ENCODE measurements around the gene ULK4.

Gene ULK4

DNA sequence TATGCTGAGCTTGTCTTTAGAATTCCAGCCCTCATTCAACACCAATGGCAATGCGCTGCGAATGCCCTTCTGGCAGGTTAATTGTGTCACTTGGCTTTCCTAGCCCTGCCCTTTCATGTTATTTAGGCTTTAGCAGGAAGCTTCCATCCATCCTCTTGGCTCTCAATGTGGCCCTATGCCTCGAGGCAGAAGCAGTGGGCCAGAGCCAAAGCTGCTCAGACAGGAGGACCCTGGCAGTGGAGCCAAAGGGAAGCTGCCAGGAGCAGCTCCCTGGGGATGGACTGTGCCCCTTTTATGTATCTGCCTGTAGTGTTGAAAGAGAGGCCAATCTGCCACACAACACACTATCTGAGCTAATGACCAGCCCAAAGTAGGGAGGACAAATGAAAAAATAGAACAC is 386.2 kb downstream of the ULK4 start:
- no peak for TF ChIP-seq ELF4 (IDR thresholded peaks at IDR 0.05)
- TF ChIP-seq NFRKB (IDR thresholded peaks at IDR 0.05) = no peak
- no peak for TF ChIP-seq HDGF (IDR thresholded peaks at IDR 0.05; ENCODE audit: borderline replicate concordance)
- TF ChIP-seq FOXK2 (IDR thresholded peaks at IDR 0.05) = no peak
- TF ChIP-seq FOXM1 (IDR thresholded peaks at IDR 0.05; ENCODE audit: borderline replicate concordance) = no peak
- TF ChIP-seq BHLHE40 (IDR thresholded peaks at IDR 0.05; ENCODE audit: borderline replicate concordance) = no peak
- no peak for TF ChIP-seq SP1 (IDR thresholded peaks at IDR 0.05)
- TF ChIP-seq, protein P1, sequence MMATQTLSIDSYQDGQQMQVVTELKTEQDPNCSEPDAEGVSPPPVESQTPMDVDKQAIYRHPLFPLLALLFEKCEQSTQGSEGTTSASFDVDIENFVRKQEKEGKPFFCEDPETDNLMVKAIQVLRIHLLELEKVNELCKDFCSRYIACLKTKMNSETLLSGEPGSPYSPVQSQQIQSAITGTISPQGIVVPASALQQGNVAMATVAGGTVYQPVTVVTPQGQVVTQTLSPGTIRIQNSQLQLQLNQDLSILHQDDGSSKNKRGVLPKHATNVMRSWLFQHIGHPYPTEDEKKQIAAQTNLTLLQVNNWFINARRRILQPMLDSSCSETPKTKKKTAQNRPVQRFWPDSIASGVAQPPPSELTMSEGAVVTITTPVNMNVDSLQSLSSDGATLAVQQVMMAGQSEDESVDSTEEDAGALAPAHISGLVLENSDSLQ (IDR thresholded peaks at IDR 0.05) = no peak
- TF ChIP-seq SUZ12 (IDR thresholded peaks at IDR 0.05) = no peak
- no peak for TF ChIP-seq CTBP1 (IDR thresholded peaks at IDR 0.05; ENCODE audit: borderline replicate concordance)
- ChIA-PET POLR2A (no interaction called here), CTCF (no interaction called here)
- no peak for DNase-seq (ENCODE audit: extremely low spot score)

DNA sequence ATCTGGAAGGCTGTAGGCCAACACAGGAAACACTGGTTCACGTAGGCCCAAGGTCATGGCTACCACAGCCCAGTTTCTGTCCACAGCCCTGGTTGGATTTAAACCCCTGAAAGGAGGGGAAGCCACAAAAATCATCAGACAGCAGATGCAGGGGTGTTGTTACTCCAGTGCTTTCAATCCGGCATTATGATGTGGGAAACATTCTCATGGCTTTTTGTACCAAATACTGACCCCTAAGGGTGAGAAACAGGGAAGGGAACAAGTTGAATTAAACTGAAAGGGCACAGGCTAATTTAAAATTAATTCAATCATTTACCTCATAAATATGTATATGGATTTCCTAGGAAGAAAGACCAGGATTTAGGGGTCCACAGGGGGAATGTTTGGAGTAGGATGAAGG is 387.0 kb downstream of the ULK4 start:
- CTCF ChIA-PET = no interaction called here
- TF ChIP-seq LEF1 (IDR thresholded peaks at IDR 0.05; ENCODE audit: borderline replicate concordance) = no peak
- TF ChIP-seq HDGF (IDR thresholded peaks at IDR 0.05; ENCODE audit: borderline replicate concordance) = no peak
- TF ChIP-seq FOXA1 (IDR thresholded peaks at IDR 0.05) = no peak
- no peak for TF ChIP-seq SUZ12 (IDR thresholded peaks at IDR 0.05)
- no peak for TF ChIP-seq SP1 (IDR thresholded peaks at IDR 0.05)
- no peak for TF ChIP-seq L3MBTL2 (conservative IDR thresholded peaks at IDR 0.05)
- no peak for TF ChIP-seq NFRKB (IDR thresholded peaks at IDR 0.05)
- no peak for TF ChIP-seq ELF4 (IDR thresholded peaks at IDR 0.05)
- TF ChIP-seq ZNF384 (IDR thresholded peaks at IDR 0.05) = no peak
- no peak for TF ChIP-seq CTBP1 (IDR thresholded peaks at IDR 0.05; ENCODE audit: borderline replicate concordance)
- POLR2A ChIA-PET = no interaction called here
- no peak for DNase-seq (ENCODE audit: extremely low spot score)

DNA sequence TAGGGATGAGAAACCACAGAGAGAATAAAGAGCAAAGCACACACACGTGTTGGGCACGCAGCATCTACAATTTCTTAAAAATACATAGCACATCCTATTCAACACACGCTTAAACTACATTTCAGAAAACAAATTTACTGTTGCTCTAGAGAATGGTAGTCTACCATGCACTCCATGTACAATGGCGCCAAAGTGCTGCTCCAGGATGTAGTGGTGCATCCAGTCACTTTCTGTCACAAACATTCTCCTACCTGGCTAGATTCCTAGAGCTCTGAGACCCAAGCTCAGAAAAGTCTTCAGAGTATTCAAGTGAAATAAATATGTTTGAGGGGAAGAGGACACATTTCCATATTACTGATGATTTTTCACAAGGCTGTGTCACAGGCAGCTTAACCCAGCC is 388.3 kb downstream of the ULK4 start:
- ChIA-PET POLR2A (no interaction called here), CTCF (no interaction called here)
- no peak for DNase-seq (ENCODE audit: extremely low spot score)
- no peak for TF ChIP-seq FOXM1 (IDR thresholded peaks at IDR 0.05; ENCODE audit: borderline replicate concordance)
- TF ChIP-seq ARNT (IDR thresholded peaks at IDR 0.05) = no peak
- TF ChIP-seq FOXA1 (IDR thresholded peaks at IDR 0.05) = no peak
- no peak for TF ChIP-seq NFRKB (IDR thresholded peaks at IDR 0.05)
- TF ChIP-seq, protein P1 (IDR thresholded peaks at IDR 0.05) = no peak
- TF ChIP-seq CTBP1 (IDR thresholded peaks at IDR 0.05; ENCODE audit: borderline replicate concordance) = no peak
- no peak for TF ChIP-seq HDGF (IDR thresholded peaks at IDR 0.05; ENCODE audit: borderline replicate concordance)
- TF ChIP-seq L3MBTL2 (conservative IDR thresholded peaks at IDR 0.05) = no peak

DNA sequence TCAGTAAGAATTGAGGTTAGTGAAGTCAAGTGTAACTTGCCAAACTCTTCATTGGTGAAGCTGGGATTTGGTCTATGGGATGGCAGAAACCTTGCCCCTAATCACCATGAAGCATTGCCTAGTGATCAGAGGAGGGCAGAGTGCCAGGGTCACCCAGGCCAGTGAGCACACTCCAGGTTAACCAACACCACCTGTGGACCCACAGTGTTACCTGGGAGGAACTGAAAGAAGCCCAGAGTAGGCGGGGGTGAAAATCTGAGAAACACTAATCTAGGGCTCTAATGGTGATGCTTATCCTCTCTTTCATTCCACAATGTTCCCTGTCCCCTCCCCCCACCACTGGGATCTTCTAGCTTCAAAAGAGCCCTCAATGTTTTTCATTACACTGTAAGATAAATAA is 389.8 kb downstream of the ULK4 start:
- ChIA-PET CTCF (no interaction called here), POLR2A (no interaction called here)
- no peak for DNase-seq (ENCODE audit: extremely low spot score)
- TF ChIP-seq FOXA1 (IDR thresholded peaks at IDR 0.05) (no peak), TARDBP (IDR thresholded peaks at IDR 0.05) (no peak), LEF1 (IDR thresholded peaks at IDR 0.05; ENCODE audit: borderline replicate concordance) (no peak), SP1 (IDR thresholded peaks at IDR 0.05) (no peak), CTBP1 (IDR thresholded peaks at IDR 0.05; ENCODE audit: borderline replicate concordance) (no peak), L3MBTL2 (conservative IDR thresholded peaks at IDR 0.05) (no peak), ZNF384 (IDR thresholded peaks at IDR 0.05) (no peak), ELF4 (IDR thresholded peaks at IDR 0.05) (no peak), BHLHE40 (IDR thresholded peaks at IDR 0.05; ENCODE audit: borderline replicate concordance) (no peak)
- TF ChIP-seq, protein P1 (IDR thresholded peaks at IDR 0.05) = no peak

DNA sequence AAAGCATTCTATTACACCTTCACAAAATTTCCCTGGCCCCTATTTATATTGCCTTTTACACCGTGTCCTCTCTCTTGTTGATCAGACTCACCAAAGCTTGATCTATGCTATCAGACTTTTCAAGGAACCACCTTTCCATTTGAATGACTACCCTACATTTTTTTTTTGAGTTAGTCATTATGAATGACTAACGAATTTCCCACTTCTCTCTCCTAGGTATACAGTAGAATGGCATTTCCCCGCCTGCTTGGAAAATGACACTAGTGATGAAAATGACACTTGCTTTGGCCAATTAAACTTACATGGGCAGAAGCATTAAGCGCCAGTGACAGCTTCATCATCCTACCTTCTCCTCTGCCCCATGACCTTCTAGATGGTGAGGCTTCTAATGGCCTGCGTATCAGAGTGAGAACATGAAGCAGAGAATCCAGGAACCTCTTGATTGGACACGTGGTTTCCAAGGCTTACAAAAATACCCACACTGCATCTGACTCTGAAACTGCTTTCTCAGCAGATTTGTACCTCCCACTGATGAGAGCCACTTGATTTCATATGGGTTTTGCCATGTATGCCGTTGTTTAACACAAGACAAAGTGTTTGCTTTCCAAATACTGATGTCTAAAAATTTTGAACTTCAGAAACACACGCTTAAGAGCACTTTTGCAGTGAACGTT is 392.1 kb downstream of the ULK4 start:
- ChIA-PET CTCF (no interaction called here), POLR2A (no interaction called here)
- no peak for TF ChIP-seq LEF1 (IDR thresholded peaks at IDR 0.05; ENCODE audit: borderline replicate concordance)
- TF ChIP-seq, protein P1 (IDR thresholded peaks at IDR 0.05) = no peak
- no peak for TF ChIP-seq BHLHE40 (IDR thresholded peaks at IDR 0.05; ENCODE audit: borderline replicate concordance)
- TF ChIP-seq HDGF (IDR thresholded peaks at IDR 0.05; ENCODE audit: borderline replicate concordance) = no peak
- DNase-seq (ENCODE audit: extremely low spot score) = no peak

DNA sequence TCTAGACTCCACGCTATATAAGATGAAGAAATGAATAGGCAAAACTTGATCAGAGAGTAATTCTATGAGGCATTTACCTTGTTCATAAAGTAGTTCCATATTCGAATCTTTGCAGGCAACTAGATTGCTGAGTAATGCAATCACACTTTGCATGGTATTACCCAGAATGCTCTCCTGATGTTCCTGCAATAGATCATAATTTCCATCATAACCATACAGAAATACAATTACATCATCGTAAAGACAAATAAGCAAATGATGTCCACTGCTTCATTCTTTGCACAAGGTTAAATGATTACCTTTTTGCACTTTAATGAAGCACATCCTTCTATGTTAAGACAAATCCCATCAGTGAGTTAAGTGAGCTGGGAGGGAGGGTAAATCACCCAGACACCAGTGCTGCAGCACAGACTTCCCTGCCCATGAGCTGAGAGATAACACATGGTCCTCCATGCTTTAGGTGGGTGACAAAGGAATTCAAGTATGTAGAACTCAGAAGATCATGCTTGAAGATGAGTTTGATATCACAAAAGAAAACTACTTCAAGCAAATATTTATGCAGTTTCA is 395.9 kb downstream of the ULK4 start:
- POLR2A ChIA-PET = no interaction called here
- CTCF ChIA-PET = no interaction called here
- no peak for TF ChIP-seq FOXK2 (IDR thresholded peaks at IDR 0.05)
- no peak for TF ChIP-seq CTBP1 (IDR thresholded peaks at IDR 0.05; ENCODE audit: borderline replicate concordance)
- TF ChIP-seq NFRKB (IDR thresholded peaks at IDR 0.05) = no peak
- no peak for TF ChIP-seq L3MBTL2 (conservative IDR thresholded peaks at IDR 0.05)
- TF ChIP-seq SP1 (IDR thresholded peaks at IDR 0.05) = no peak
- TF ChIP-seq LEF1 (IDR thresholded peaks at IDR 0.05; ENCODE audit: borderline replicate concordance) = no peak
- TF ChIP-seq ARNT (IDR thresholded peaks at IDR 0.05) = no peak
- TF ChIP-seq, protein P1 (IDR thresholded peaks at IDR 0.05) = no peak
- TF ChIP-seq ZNF384 (IDR thresholded peaks at IDR 0.05) = no peak
- no peak for TF ChIP-seq BHLHE40 (IDR thresholded peaks at IDR 0.05; ENCODE audit: borderline replicate concordance)
- no peak for TF ChIP-seq HDGF (IDR thresholded peaks at IDR 0.05; ENCODE audit: borderline replicate concordance)
- TF ChIP-seq FOXM1 (IDR thresholded peaks at IDR 0.05; ENCODE audit: borderline replicate concordance) = no peak
- no peak for TF ChIP-seq ELF4 (IDR thresholded peaks at IDR 0.05)
- TF ChIP-seq FOXA1 (IDR thresholded peaks at IDR 0.05) = no peak
- no peak for TF ChIP-seq SUZ12 (IDR thresholded peaks at IDR 0.05)
- TF ChIP-seq TARDBP (IDR thresholded peaks at IDR 0.05) = no peak
- no peak for DNase-seq (ENCODE audit: extremely low spot score)
